Calu3 (cell line): ENCODE measurements around the gene TMEM63C. TPM values are rescaled to one million over a fixed set of nuclear protein-coding genes. Genes with fewer than 3 reads are reported as not detected.

Source experiments
- BruUV-seq: library from RNA; stranded (reverse); fragments of 400-500 nt; replicated peaks from 2 replicates; lab custom pipeline; 2021; lab: Mats Ljungman, UMichigan
- CTCF ChIA-PET: fragments of 300-600 bp; sonication (Branson Sonifier 250); formaldehyde crosslinking; loops from one replicate; lab custom pipeline; 2022; ENCODE audit warnings: antibody characterized with exemption; lab: Charles Lee
- DNase-seq: peaks from one replicate; pipeline ENCODE4 v3.0.0; 2022
- H3K27ac Mint-ChIP-seq: one replicate; pipeline ENCODE4 v1.8.0; 2022; ENCODE audit warnings: mixed read lengths; ENCODE audit not compliant: unreplicated experiment
- H3K27me3 Mint-ChIP-seq: one replicate; pipeline ENCODE4 v1.8.0; 2022; ENCODE audit warnings: mixed read lengths; ENCODE audit not compliant: unreplicated experiment
- H3K36me3 Mint-ChIP-seq: one replicate; pipeline ENCODE4 v1.8.0; 2022; ENCODE audit warnings: mild to moderate bottlenecking, moderate library complexity, mixed read lengths; ENCODE audit not compliant: insufficient read depth, unreplicated experiment
- H3K4me1 Mint-ChIP-seq: one replicate; pipeline ENCODE4 v1.8.0; 2022; ENCODE audit warnings: mild to moderate bottlenecking, low read depth, mixed read lengths; ENCODE audit not compliant: unreplicated experiment
- H3K4me3 Mint-ChIP-seq: one replicate; pipeline ENCODE4 v1.8.0; 2022; ENCODE audit warnings: mild to moderate bottlenecking, low read depth, moderate library complexity, mixed read lengths; ENCODE audit not compliant: unreplicated experiment
- H3K9me3 Mint-ChIP-seq: one replicate; pipeline ENCODE4 v1.8.0; 2022; ENCODE audit warnings: low read depth, mixed read lengths; ENCODE audit not compliant: unreplicated experiment
- CTCF ChIP-seq: fragments of 200-600 bp; IDR thresholded peaks from one replicate; pipeline ENCODE4 v1.8.0; 2022; ENCODE audit warnings: antibody characterized with exemption; ENCODE audit not compliant: unreplicated experiment
- intact Hi-C: fragments of 100-400 bp; cut with micrococcal nuclease; formaldehyde crosslinking; loops from one replicate; pipeline ENCODE4 v1.10.0; 2022; ENCODE audit not compliant: unreplicated experiment
- total RNA-seq: library from RNA; stranded (reverse); gene quantifications from 2 replicates; pipeline ENCODE4 v1.2.3, GENCODE V29; 2022

The TMEM63C gene
- total RNA-seq, 1 experiment from 2014 or later = 1.1 TPM

DNA sequence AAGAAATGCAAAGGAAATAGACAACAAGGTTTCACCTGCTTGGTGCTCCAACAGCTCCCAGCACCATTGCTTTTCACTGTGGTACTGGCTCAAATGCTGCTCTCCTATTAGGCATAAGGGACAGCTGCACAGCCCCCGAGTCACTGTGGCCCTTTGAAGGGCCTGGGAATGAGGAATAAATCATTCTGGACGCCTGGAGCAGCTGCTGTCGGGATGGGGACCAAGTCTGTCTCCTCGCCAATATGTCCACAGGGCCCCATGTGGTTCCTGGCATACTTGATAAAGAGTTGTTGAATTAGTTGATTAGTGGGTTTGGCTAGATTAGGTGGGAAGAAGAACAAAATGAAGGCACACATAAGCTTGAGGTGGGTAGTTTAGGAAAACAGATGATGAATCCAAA lies 102.5 kb downstream of the TMEM63C start:
- no peaks in the 10 kb centered on the region for H3K9me3 Mint-ChIP-seq
- H3K36me3 Mint-ChIP-seq = no peaks in the 10 kb centered on the region
- no peak for DNase-seq
- no peak overlapping the region for H3K4me3 Mint-ChIP-seq
- H3K4me1 Mint-ChIP-seq = no peaks in the 10 kb centered on the region
- H3K27ac Mint-ChIP-seq = no peak overlapping the region
- TF ChIP-seq CTCF = no peak
- intact Hi-C loops = no loop called here
- no TSS peak for BruUV-seq
- no peaks in the 10 kb centered on the region for H3K27me3 Mint-ChIP-seq
- CTCF ChIA-PET = no interaction called here

DNA sequence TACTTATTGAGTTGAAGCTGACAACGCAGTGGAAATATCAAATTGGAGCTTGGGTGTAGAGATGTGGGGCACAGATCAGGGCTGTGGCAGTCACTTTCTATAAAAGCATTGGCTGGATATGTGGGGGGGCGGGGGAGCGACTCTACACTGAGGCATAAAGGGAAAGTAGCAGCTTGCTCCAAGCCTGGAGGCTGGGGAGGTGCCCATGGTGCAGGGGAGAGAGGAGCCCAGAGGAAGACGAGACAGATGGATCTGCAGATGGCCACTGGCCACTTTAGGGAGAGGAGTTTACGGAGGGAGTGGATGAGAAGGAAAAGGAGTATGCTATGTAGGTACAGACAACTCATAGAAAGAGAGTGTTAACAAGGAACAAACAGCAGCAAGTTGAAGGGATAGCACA lies 102.9 kb downstream of the TMEM63C start:
- no peak overlapping the region for H3K4me3 Mint-ChIP-seq
- no peak overlapping the region for H3K27ac Mint-ChIP-seq
- H3K4me1 Mint-ChIP-seq = no peaks in the 10 kb centered on the region
- H3K9me3 Mint-ChIP-seq = no peaks in the 10 kb centered on the region
- TF ChIP-seq CTCF = no peak
- BruUV-seq = no TSS peak
- H3K27me3 Mint-ChIP-seq = no peaks in the 10 kb centered on the region
- intact Hi-C loops = no loop called here
- CTCF ChIA-PET = no interaction called here
- no peak for DNase-seq
- H3K36me3 Mint-ChIP-seq = no peaks in the 10 kb centered on the region

DNA sequence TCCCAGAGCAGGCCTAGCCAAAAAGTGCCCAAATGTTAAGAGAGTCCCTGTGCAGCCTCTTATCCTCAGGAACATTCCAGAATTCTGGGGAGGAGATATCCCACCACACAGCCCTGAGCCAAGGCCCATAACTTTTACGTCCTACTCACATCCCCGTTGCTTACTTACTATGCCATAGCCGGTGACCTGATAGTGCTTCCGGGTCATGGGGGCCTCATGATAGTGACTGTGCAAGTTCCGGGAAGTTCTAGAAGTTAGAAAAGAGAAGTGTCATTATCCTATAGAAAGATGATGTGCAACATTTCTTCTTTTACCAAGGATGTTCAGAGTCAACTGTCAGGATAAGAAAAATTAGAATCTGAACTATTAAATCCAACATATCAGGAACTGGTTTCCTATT lies 105.0 kb downstream of the TMEM63C start:
- H3K4me3 Mint-ChIP-seq = no peak overlapping the region
- no TSS peak for BruUV-seq
- CTCF ChIA-PET = no interaction called here
- no peak overlapping the region for H3K27ac Mint-ChIP-seq
- no peak for TF ChIP-seq CTCF
- DNase-seq = no peak
- H3K4me1 Mint-ChIP-seq = no peaks in the 10 kb centered on the region
- H3K36me3 Mint-ChIP-seq = no peaks in the 10 kb centered on the region
- intact Hi-C loops = no loop called here
- H3K27me3 Mint-ChIP-seq = no peaks in the 10 kb centered on the region
- no peaks in the 10 kb centered on the region for H3K9me3 Mint-ChIP-seq

DNA sequence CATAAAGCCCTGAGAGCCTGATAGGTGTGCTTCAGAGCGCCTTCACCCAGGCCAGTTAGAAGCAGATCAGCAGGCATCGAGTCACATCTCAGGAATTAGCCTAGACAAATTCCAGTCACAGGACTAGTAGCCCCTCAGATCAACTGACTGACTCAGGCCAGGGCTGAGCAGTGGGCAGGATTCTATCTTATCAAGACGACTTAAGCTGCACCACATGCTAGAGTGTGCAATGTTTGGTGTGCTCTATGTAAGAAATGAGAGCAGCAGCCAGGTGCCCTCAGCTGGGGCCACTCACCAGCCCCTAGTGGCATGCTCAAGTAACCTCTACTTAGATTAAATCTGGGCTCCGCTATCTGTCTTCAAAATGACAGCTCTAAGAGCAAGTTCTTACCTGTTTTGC lies 109.1 kb downstream of the TMEM63C start:
- no peak for DNase-seq
- CTCF ChIA-PET = interaction anchor here (0.9 to 1.2 kb wide), 2 partner anchors 11 to 25 kb away, joined by 3 to 4 read pairs; no protein-coding TSS in a partner anchor
- Mint-ChIP-seq H3K36me3 (no peaks in the 10 kb centered on the region), H3K9me3 (no peaks in the 10 kb centered on the region), H3K4me3 (no peak overlapping the region), H3K27me3 (no peaks in the 10 kb centered on the region), H3K4me1 (no peaks in the 10 kb centered on the region), H3K27ac (no peak overlapping the region)
- TF ChIP-seq CTCF = no peak
- BruUV-seq = no TSS peak
- intact Hi-C loops = no loop called here
